ENCODE results near the gene MAGOHB. TPM values are rescaled to one million over a fixed set of nuclear protein-coding genes. Genes with fewer than 3 reads are reported as not detected.

The MAGOHB gene
- total RNA-seq, 6 experiments from 2014 or later: 40.7 to 50.7 (median 47.4) TPM

DNA sequence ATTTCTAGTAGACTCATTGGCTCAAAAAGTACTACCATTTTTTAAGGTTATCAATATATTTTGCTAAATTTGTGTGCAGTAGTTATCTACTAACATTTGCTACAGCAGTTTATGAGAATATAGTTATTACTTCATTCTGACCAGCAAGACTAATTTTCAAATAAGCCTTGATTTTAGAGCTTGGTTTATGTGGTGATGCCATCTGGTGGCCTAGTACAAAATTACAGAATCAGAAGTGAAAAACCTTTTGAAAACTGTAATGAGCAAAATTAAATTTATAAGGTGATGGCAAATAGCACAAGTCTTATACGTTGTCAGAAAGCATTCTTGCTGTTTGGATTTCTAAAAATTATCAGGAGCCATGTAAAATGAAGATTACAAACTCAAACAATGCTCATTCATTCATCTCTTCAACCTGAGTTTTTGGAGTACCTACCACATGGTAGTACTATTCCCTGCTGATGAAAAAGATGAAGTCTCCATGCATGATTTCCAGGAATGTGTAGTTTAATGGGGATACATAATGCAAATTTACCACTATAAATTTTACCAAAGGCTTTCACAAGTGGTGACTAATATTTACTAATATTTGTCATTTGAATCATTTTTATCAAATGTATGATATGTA lies 51.0 kb downstream of the MAGOHB start:
- Mint-ChIP-seq H3K27me3 (ENCODE audit: insufficient read depth) (peaks cover 2% of the 10 kb centered on the region), H3K27ac (no peak overlapping the region), H3K9me3 (no peaks in the 10 kb centered on the region), H3K4me1 (ENCODE audit: low read depth) (peaks cover 26% of the 10 kb centered on the region), H3K36me3 (ENCODE audit: low read depth) (no peaks in the 10 kb centered on the region), H3K4me3 (no peak overlapping the region)
- TF ChIP-seq, protein P1, sequence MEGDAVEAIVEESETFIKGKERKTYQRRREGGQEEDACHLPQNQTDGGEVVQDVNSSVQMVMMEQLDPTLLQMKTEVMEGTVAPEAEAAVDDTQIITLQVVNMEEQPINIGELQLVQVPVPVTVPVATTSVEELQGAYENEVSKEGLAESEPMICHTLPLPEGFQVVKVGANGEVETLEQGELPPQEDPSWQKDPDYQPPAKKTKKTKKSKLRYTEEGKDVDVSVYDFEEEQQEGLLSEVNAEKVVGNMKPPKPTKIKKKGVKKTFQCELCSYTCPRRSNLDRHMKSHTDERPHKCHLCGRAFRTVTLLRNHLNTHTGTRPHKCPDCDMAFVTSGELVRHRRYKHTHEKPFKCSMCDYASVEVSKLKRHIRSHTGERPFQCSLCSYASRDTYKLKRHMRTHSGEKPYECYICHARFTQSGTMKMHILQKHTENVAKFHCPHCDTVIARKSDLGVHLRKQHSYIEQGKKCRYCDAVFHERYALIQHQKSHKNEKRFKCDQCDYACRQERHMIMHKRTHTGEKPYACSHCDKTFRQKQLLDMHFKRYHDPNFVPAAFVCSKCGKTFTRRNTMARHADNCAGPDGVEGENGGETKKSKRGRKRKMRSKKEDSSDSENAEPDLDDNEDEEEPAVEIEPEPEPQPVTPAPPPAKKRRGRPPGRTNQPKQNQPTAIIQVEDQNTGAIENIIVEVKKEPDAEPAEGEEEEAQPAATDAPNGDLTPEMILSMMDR (IDR thresholded peaks at IDR 0.05): peak; percentile 93
- peak; percentile 43 for DNase-seq

DNA sequence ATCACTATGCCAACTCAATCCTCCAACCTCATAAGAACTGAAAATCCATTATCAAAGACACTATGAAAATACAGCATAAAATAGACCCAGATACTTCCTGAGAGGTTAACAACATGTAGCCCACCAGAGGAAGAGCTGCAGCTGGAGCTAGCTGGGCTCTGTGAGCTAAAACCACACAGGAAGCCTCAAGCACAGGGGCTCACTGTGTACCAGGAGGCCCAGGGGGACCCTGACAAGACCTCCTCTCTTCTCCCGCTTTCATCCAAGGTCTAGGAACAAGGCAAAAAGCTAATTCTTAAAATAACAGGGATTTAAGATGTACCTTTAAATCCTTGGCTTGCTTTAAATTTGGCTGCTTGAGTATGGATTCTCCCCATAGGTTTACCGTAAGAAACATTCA lies 54.2 kb downstream of the MAGOHB start:
- Mint-ChIP-seq H3K36me3 (ENCODE audit: low read depth) (no peaks in the 10 kb centered on the region), H3K4me1 (ENCODE audit: low read depth) (peaks cover 12% of the 10 kb centered on the region), H3K27me3 (ENCODE audit: insufficient read depth) (peaks cover 4% of the 10 kb centered on the region), H3K27ac (no peak overlapping the region), H3K9me3 (no peaks in the 10 kb centered on the region), H3K4me3 (no peak overlapping the region)
- TF ChIP-seq, protein P1 (IDR thresholded peaks at IDR 0.05): no peak
- DNase-seq: no peak

DNA sequence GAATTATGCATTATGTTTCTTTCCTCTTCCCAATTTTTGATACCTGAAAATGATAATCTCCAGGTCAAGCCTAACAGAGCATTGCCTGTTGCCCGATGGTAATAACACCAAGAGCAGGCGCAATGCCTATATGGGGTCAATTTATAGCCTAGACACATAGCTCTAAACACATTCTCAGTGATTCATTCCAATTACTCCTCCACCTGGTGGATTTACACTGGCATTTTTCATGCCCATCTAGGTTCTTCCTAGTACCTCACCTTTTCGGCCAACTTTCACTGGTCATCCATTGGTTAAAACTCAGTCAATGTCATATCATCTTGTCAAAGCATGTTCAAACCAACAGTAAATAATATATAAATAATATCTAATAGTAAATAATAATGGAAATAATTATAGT lies 54.6 kb downstream of the MAGOHB start:
- DNase-seq: no peak
- no peaks in the 10 kb centered on the region for H3K36me3 Mint-ChIP-seq (ENCODE audit: low read depth)
- H3K27me3 Mint-ChIP-seq (ENCODE audit: insufficient read depth): peaks cover 6% of the 10 kb centered on the region
- TF ChIP-seq, protein P1 (IDR thresholded peaks at IDR 0.05): no peak
- H3K4me1 Mint-ChIP-seq (ENCODE audit: low read depth): peaks cover 8% of the 10 kb centered on the region
- no peak overlapping the region for H3K27ac Mint-ChIP-seq
- no peaks in the 10 kb centered on the region for H3K9me3 Mint-ChIP-seq
- H3K4me3 Mint-ChIP-seq: no peak overlapping the region

DNA sequence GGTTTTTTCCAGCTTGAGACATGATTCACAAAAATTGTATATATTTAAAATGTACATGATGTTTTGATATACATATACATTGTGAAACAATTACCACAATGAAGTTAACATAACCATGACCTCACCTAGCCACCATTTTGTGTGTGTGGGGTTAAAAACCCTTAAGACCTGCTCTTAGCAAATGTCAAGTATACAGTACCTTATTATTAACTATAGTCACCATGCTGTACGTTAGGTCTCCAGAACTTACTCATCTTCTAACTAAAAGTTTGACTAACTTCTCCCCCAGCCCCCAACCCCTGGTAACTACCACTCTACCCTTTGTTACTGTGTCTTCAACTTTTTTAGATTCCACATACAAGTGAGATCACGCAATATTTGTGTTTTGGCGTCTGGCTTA lies 55.1 kb downstream of the MAGOHB start:
- peaks cover 7% of the 10 kb centered on the region for H3K4me1 Mint-ChIP-seq (ENCODE audit: low read depth)
- H3K9me3 Mint-ChIP-seq: no peaks in the 10 kb centered on the region
- no peak overlapping the region for H3K4me3 Mint-ChIP-seq
- no peak overlapping the region for H3K27ac Mint-ChIP-seq
- H3K36me3 Mint-ChIP-seq (ENCODE audit: low read depth): no peaks in the 10 kb centered on the region
- TF ChIP-seq, protein P1 (IDR thresholded peaks at IDR 0.05): no peak
- H3K27me3 Mint-ChIP-seq (ENCODE audit: insufficient read depth): peaks cover 8% of the 10 kb centered on the region
- DNase-seq: no peak

DNA sequence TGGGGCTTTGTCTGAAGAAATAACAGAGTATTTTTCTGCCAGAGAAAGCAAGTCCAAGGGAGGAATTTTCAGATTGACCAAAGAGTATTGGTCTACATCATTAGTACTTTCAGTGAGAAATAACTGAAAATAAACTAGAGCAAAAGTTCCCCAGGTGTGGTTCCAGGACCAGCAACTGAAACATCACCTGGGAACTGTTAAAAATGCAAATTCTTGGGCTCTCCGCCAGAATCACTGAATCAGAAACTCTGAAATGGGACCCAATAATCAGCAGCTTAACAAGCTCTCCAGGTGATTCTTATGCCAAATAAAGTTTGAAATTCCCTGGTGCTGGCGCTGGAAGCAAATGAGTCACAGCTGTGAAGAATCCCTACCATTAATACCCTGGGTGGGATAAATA lies 55.6 kb downstream of the MAGOHB start:
- TF ChIP-seq, protein P1 (IDR thresholded peaks at IDR 0.05): no peak
- peaks cover 8% of the 10 kb centered on the region for H3K27me3 Mint-ChIP-seq (ENCODE audit: insufficient read depth)

More for the DNA sequence above, 55.6 kb downstream of the MAGOHB start:
- Mint-ChIP-seq H3K9me3 (no peaks in the 10 kb centered on the region), H3K4me3 (no peak overlapping the region), H3K36me3 (ENCODE audit: low read depth) (no peaks in the 10 kb centered on the region), H3K27ac (no peak overlapping the region), H3K4me1 (ENCODE audit: low read depth) (peaks cover 2% of the 10 kb centered on the region)
- DNase-seq: no peak

Measured in HFFc6 (cell line).